Hematopoietic multipotent progenitor cell treated with erythropoietin and hydrocortisone succinate and interleukin-3 and kit ligand, for 15 days (in vitro differentiated cells): ENCODE results near the gene PTDSS2.

Experiments
- DNase-seq: peaks from one replicate; pipeline ENCODE4 v3.0.0-alpha.2; 2015; ENCODE audit warnings: low spot score

The PTDSS2 gene

DNA sequence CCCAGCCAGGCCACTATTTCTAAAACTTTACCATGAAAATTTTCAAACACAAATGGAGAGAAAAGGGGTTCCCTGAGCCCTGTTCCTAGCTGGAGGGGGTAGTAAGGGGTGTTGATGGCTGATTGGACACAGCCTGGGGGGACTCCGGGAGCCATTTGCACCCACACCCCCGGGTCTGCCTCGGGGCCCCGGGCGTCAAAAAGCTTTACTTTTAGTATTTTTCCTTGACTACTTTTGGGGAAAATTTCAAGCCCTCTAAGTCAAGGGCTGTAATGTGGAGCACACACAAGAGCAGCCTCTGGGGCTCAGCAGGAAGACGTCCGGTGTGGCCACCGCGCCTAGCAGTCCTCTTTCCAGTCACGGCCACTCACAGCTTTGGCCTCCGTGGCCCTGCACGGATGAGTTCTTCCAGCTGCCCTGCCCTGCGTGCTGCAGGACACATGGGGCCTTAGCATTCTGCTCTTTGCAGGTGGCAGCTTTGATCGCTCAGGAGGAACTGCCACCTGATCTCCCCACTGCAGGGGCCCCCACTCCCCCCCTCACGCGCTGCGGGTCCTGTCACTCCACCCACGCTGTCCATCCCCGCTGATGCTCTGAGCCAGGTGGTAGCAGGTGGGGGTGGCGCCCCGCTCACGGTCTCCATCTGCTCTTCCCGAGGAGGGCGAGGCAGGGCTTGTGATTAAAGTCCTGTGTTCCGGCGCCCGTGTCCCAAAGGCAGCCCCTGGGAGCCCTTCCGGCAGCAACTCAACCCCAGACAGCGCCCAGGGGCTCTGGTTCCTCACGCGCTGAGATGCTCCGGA, 42.5 kb downstream of the PTDSS2 start:
- no peak for DNase-seq

DNA sequence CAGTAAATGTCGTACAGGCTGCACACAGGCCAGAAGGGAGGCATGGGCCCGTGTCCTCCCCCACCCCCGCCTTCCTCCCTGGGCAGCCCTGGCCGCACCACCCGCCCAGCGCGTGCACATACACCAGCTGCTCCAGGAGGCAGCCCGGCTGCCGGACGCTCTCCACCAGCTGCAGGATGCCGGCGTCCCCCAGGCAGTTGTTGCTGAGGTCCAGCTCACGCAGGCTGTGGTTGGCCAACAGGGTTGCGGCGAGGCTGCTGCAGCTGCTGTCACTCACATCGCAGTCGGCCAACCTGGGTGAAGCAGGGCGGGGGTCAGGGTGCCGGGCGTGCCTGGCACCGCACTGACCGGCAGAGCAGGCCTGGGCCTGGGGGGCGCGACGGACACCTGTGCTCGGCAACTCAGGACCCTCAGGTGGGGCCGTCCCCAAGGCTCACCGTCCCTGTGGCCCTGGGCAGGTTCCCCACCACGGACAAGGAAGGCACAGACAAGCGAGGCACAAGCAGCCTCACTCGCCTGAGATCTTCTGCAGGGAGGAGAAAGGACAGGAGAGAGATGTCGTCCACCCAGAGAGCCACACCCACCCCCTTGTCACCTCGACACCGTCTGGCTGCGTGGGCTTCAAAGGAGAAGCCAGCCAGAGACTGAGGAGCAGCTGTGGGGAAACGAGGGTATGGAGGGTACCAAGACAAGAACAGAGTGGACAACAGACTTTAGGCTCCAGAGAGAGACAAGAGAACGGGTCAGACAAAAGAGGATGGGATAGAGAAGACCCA, 44.9 kb downstream of the PTDSS2 start:
- DNase-seq = no peak

- no peak for DNase-seq
Measured at GRCh38 chr11:495537-495931, 45.5 kb downstream of the PTDSS2 start.

- no peak for DNase-seq
Measured at GRCh38 chr11:496834-497564, 46.9 kb downstream of the PTDSS2 start.

DNA sequence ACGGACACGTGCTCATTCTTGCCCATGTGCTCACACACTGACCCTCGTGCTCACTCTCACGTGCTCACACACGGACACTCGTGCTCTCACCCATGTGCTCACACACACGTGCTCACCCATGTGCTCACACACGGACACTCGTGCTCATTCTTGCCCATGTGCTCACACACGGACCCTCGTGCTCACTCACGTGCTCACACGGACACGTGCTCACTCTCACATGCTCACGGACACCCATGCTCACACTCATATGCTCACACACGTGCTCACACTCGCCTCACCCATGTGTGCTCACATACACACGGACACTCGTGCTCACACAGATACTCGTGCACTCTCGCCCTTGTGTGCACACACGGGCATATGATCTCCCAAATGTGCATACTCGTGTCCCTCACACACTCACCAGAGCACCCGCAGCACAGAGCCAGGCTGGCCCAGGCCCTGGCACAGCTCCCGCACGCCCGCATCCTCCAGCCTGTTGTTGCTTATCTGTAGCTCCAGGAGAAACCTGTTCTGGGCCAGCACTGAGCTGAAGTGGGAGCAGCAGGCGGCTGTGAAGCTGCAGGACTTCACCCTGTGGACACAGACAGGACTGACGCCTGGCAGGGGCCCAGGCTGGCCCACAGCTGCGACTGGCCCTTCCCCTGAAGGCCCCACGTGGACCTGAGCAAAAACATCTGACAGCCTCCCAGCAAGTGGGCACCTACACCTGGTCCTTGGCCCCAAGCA, 47.7 kb downstream of the PTDSS2 start:
- DNase-seq = no peak

- no peak for DNase-seq
Measured at GRCh38 chr11:498297-499181, 48.5 kb downstream of the PTDSS2 start.

GRCh38 chr11:499201-500076, 49.4 kb downstream of the PTDSS2 start:
- no peak for DNase-seq

- DNase-seq = no peak
Measured at GRCh38 chr11:501001-501682, 51.1 kb downstream of the PTDSS2 start.

DNA sequence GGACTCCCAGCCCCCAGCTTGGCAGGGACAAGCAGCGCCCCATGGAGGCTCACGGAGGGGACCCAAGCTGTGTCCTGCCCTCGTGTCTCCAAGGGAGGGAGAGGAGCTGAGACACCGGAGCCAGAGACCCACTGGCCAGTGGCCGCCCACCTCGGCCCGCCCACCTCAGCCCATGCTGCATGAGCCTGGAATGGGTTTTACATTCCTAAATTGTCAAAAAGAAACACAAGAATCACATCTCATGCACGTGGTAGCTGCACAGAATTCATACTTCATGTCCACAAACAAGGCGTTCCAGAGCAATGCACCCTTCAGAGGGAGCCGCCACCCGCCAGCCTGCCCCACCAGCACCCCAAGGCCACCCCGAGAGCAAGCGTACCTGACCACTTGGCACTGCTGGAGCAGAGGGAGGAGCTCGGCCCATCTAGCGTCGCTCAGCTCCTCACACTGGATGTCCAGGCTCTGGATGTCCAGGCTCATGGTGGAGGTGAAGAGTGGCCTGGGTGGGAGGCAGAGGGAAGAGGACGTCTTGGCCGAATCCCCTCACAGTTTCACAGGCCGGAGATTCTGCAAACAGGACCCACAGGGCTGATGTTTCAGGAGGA, 51.7 kb downstream of the PTDSS2 start:
- no peak for DNase-seq

DNA sequence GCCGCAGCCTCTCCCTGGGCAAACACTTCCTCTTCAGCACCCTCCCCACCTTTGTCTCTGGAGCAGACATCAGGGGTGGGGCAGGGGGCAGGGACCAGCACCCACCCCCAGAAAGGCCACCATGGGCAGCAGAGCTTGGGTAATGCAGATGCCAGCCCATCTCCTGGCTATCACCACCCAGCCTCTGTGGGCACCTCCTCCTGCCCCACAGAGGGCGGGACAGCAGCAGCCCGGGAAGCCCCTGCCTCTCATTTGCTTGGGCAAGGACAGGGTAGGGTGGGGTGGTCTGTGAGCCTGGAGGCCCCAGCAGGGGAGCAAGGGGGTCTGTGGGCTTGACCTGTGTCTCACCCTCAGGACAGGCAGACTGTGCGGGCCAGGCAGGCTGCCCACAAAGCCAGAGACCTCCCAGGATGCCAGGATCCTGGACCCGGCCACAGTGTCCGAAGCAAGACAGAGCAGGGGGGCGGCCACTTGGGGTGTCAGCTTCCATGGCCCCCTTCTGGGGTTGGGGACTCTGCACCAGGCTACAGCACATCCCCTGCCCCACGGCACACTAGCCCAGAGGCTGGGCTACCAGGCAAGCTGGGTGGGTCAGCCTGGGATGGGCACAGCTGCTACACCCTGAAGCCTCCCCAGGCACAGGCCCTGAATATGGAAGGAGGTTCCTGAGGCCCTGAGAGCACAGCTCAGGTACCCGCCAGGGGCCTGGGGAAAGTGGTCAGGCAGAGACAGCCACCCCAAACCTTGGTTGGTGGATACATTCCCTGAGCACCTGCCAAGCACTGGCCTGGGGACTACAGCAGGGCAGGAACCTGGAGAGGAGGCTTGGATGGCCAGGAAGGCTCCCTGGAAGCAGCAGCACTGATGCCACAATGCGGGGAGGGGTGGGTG, 52.5 kb downstream of the PTDSS2 start:
- no peak for DNase-seq

DNA sequence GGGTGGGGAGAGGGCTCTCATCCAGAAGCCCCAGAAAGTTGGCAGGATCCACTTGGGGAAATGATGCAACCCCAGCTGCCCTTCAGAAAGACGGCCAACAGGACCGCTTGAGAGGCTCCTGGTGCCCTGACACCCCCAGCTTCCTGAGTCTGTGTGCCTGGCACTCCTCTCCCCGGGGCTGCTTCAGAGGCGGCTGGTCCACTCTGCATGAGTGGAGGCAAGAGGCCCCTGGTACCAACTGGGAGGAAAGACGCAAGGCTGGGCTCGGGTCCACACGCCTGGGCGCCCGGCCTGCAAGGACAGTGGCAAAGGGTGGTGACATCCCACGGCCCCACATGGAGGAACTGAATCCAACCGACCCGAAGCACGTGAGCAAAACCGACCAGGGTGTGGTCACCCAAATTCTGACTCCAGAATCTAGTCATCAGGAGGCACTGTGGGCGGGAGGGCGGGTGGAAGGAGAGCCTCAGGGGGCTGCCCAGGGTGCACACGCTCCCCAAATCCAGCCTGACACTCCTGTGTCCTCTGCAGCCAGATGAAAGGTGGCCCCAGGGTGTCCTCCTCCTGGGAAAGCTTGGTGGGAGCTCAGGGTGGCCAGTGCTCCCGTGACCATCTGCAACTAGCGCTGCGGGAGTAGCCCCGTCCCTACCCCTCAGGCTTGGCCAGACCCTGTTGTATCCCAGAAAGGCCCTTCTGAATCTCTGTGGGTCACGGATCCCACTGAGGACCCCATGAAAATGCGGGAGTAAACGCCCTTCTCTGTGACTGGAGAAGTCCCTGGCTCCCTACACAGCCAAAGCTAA, 53.3 kb downstream of the PTDSS2 start:
- peak; percentile 53 for DNase-seq

- DNase-seq = peak; percentile 59
Measured at GRCh38 chr11:504053-504993, 54.2 kb downstream of the PTDSS2 start.

DNA sequence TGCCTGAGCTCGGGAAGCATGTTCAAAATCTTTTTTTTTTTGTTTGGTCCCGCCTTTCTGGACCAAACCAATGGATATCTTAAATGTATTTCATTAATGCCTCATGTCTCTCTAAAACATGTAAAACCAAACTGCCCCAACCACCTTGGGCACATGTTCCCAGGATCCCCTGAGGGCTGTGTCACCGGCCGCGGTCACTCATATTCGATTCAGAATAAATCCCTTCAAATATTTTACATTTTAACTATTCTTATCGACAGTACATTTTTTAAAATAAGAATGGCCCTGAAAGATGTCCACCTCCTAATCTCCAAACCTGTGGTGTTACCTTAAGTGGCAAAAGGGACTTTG, 54.9 kb downstream of the PTDSS2 start:
- DNase-seq = no peak

- peak; percentile 94 for DNase-seq
Measured at GRCh38 chr11:506238-506994, 56.3 kb downstream of the PTDSS2 start.

DNA sequence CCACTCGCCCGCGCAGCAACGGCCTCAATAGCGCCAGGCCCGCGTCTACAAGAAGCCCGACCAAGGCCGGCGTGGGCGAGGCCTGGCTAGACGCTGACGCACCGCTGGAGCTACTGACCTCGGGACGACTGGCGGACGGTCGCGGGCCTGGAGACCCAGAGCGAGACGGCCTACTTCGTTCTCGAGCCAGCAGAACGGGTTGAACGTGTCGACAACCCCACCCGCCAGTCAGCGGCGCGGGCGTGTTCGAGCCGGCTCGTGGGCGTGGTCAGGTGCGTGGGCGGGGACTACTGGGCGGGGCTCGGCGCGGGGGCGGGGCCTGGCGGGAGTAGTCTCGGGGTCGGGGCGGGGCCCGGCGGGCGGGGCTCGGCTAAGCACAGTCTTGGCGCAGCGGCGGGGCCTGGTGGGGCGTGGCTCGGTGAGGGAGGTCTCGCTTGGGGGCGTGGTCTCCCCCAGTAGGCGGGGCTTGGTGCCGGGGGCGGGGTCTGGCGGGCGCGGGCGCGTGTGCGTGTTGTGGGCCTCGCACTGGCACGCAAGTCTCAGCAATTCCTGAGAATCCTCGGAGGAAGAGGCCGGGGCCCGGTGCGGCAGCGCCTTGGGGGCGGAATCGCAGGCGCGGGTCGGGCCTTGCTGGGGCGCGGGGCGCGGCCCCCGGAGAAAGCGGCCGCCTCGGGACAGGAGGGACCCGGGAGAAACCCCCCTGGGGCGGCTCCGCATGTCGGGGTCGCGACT, 57.1 kb downstream of the PTDSS2 start, which contains the start of gene RNH1:
RNH1 (minus strand) TSS at position 248 of the 732 bp plus-strand sequence. CDS start 5,080 bp downstream, outside the sequence.
- peak; percentile 96 for DNase-seq
